ENCODE measurements around the gene CAPN9.
"Not testable (repeated sequence)": the region's sequence is repeated elsewhere in the genome, so short reads cannot be mapped to it uniquely, and the experiment has no call there.

The CAPN9 gene, protein sequence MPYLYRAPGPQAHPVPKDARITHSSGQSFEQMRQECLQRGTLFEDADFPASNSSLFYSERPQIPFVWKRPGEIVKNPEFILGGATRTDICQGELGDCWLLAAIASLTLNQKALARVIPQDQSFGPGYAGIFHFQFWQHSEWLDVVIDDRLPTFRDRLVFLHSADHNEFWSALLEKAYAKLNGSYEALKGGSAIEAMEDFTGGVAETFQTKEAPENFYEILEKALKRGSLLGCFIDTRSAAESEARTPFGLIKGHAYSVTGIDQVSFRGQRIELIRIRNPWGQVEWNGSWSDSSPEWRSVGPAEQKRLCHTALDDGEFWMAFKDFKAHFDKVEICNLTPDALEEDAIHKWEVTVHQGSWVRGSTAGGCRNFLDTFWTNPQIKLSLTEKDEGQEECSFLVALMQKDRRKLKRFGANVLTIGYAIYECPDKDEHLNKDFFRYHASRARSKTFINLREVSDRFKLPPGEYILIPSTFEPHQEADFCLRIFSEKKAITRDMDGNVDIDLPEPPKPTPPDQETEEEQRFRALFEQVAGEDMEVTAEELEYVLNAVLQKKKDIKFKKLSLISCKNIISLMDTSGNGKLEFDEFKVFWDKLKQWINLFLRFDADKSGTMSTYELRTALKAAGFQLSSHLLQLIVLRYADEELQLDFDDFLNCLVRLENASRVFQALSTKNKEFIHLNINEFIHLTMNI

GRCh38 chr1:230747127-230747730, at the start of gene CAPN9:
TSS of gene CAPN9 (plus strand) at chr1:230747388. CDS start at chr1:230747497, 109 bp downstream.
- in situ Hi-C loops (cut with MboI; ENCODE audit: low pct_unique_long_range_greater_than_20kb, low sequenced_read_pairs, unreplicated experiment): no loop called here
- DNase-seq (ENCODE audit: low spot score): no peak
- TF ChIP-seq, protein P1, sequence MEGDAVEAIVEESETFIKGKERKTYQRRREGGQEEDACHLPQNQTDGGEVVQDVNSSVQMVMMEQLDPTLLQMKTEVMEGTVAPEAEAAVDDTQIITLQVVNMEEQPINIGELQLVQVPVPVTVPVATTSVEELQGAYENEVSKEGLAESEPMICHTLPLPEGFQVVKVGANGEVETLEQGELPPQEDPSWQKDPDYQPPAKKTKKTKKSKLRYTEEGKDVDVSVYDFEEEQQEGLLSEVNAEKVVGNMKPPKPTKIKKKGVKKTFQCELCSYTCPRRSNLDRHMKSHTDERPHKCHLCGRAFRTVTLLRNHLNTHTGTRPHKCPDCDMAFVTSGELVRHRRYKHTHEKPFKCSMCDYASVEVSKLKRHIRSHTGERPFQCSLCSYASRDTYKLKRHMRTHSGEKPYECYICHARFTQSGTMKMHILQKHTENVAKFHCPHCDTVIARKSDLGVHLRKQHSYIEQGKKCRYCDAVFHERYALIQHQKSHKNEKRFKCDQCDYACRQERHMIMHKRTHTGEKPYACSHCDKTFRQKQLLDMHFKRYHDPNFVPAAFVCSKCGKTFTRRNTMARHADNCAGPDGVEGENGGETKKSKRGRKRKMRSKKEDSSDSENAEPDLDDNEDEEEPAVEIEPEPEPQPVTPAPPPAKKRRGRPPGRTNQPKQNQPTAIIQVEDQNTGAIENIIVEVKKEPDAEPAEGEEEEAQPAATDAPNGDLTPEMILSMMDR (IDR thresholded peaks at IDR 0.05; ENCODE audit: extremely low read depth, insufficient read depth, missing control alignments): no peak

- DNase-seq (ENCODE audit: low spot score): no peak
- TF ChIP-seq, protein P1 (IDR thresholded peaks at IDR 0.05; ENCODE audit: extremely low read depth, insufficient read depth, missing control alignments): no peak
- in situ Hi-C loops (cut with MboI; ENCODE audit: low pct_unique_long_range_greater_than_20kb, low sequenced_read_pairs, unreplicated experiment): no loop called here
Observed at GRCh38 chr1:230698130-230698529, 49.1 kb upstream of the CAPN9 start.

GRCh38 chr1:230698964-230699363, 48.2 kb upstream of the CAPN9 start:
- in situ Hi-C loops (cut with MboI; ENCODE audit: low pct_unique_long_range_greater_than_20kb, low sequenced_read_pairs, unreplicated experiment); DNase-seq (ENCODE audit: low spot score): not testable (repeated sequence)

DNA sequence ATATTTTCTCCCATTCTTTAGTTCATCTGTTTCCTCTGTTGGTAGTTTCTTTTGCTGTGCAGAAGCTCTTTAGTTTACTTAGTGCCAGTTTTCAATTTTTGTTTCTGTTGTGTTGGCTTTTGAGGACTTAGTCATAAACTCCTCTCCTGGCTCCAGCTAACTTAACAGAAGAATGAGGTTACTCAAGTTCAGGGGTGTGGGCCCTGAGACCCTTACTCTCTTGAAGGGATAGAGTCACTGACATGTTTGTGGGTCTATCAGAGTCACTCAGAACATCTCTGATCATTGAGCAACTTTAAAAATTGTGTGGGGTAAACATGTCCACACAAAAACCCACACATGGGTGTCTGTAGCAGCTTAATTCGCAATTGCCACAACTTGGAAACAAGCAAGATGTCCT, 47.5 kb upstream of the CAPN9 start:
- in situ Hi-C loops (cut with MboI; ENCODE audit: low pct_unique_long_range_greater_than_20kb, low sequenced_read_pairs, unreplicated experiment): no loop called here
- DNase-seq (ENCODE audit: low spot score): no peak
- TF ChIP-seq, protein P1 (IDR thresholded peaks at IDR 0.05; ENCODE audit: extremely low read depth, insufficient read depth, missing control alignments): no peak

- TF ChIP-seq, protein P1 (IDR thresholded peaks at IDR 0.05; ENCODE audit: extremely low read depth, insufficient read depth, missing control alignments): no peak
- DNase-seq (ENCODE audit: low spot score): no peak
- in situ Hi-C loops (cut with MboI; ENCODE audit: low pct_unique_long_range_greater_than_20kb, low sequenced_read_pairs, unreplicated experiment): no loop called here
Observed at GRCh38 chr1:230700132-230700531, 47.1 kb upstream of the CAPN9 start.

DNA sequence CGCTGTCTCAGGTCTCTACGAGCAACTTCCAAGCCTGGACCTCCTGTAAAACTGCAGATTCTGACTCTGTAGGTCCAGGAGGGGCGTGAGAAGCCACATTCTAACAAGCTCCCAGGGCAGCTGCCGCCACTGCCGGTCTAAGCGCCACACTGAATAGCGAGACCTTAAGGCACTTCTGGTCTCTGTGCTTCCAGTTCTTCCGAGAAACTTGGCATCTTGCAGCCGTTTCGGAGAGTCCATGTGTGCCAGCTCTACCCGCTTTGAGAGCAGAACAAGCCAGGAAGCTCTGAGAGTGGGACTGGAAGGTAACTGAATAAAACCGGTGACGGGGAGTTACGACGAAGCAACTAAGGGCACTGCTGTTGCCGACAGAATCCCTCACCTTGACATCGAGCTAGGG, 45.8 kb upstream of the CAPN9 start:
- no peak for DNase-seq (ENCODE audit: low spot score)
- in situ Hi-C loops (cut with MboI; ENCODE audit: low pct_unique_long_range_greater_than_20kb, low sequenced_read_pairs, unreplicated experiment): no loop called here
- TF ChIP-seq, protein P1 (IDR thresholded peaks at IDR 0.05; ENCODE audit: extremely low read depth, insufficient read depth, missing control alignments): no peak

Data from GM13977 (cell line).